OCI-LY3 (cell line): Measurements from ENCODE around the gene GGTA1.

Experiments used
- EZH2phosphoT487 ChIP-seq: fragments of 200-600 bp; shearing (Covaris generic); IDR thresholded peaks from 2 replicates; pipeline ENCODE4 v1.6.1; 2018; ENCODE audit warnings: antibody characterized with exemption, mixed run types, low read depth
- TF ChIP-seq, protein P1 (sequence below): fragments of 200-600, 300-600 bp; sonication (generic); IDR thresholded peaks from 2 replicates; pipeline ENCODE4 v1.5.1; 2014; ENCODE audit warnings: antibody characterized with exemption, low read length, low read depth

- TF ChIP-seq, protein P1, sequence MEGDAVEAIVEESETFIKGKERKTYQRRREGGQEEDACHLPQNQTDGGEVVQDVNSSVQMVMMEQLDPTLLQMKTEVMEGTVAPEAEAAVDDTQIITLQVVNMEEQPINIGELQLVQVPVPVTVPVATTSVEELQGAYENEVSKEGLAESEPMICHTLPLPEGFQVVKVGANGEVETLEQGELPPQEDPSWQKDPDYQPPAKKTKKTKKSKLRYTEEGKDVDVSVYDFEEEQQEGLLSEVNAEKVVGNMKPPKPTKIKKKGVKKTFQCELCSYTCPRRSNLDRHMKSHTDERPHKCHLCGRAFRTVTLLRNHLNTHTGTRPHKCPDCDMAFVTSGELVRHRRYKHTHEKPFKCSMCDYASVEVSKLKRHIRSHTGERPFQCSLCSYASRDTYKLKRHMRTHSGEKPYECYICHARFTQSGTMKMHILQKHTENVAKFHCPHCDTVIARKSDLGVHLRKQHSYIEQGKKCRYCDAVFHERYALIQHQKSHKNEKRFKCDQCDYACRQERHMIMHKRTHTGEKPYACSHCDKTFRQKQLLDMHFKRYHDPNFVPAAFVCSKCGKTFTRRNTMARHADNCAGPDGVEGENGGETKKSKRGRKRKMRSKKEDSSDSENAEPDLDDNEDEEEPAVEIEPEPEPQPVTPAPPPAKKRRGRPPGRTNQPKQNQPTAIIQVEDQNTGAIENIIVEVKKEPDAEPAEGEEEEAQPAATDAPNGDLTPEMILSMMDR = peak; percentile 87
- no peak for TF ChIP-seq EZH2phosphoT487
Observed at GRCh38 chr9:121545875-121546423, 46.3 kb upstream of the GGTA1 start.
